ENCODE results near the gene NRCAM. TPM values are rescaled to one million over a fixed set of nuclear protein-coding genes. Genes with fewer than 3 reads are reported as not detected.
"Not testable (repeated sequence)": the region's sequence is repeated elsewhere in the genome, so short reads cannot be mapped to it uniquely, and the experiment has no call there.

Gene NRCAM
- total and polyA plus RNA-seq, 2 donors (not counting 1 experiment from before 2014, with no cell fraction given) = 0.75 to 4.6 TPM

- Histone ChIP-seq H3K4me2 (replicated peaks; ENCODE audit: low read depth, low read length, poor library complexity, severe bottlenecking) (no peak overlapping the region), H3K9ac (ENCODE audit: low read length) (no peak overlapping the region), H3K27me3 (replicated peaks in 1 of 4; ENCODE audit: control extremely low read depth in 1 of 4, control insufficient read depth in 3 of 4, insufficient read depth in 4 of 4, low read length in 3 of 4) (peaks cover 0 to 4% (median 0%) of the 10 kb centered on the region in 4 experiments), H2AFZ (ENCODE audit: insufficient read depth, low read depth, low read length, poor library complexity, severe bottlenecking) (no peak overlapping the region), H3K4me3 (ENCODE audit: control extremely low read depth in 1 of 5, extremely low read depth in 1 of 5, insufficient read depth in 1 of 5, low read depth in 2 of 5, low read length in 4 of 5) (no peak overlapping the region), H3K9me3 (ENCODE audit: control extremely low read depth in 1 of 3, control insufficient read depth in 2 of 3, insufficient read depth in 1 of 3, low read length in 2 of 3) (no peaks in the 10 kb centered on the region), H4K20me1 (ENCODE audit: control insufficient read depth, insufficient read depth, low read length, poor library complexity, severe bottlenecking) (no peaks in the 10 kb centered on the region), H3K27ac (ENCODE audit: low read length in 2 of 2) (no peak overlapping the region), H3K4me1 (ENCODE audit: control insufficient read depth in 2 of 2, insufficient read depth in 2 of 2, low read length in 2 of 2) (no peaks in the 10 kb centered on the region), H3K79me2 (ENCODE audit: control insufficient read depth, insufficient read depth, low read length) (no peaks in the 10 kb centered on the region), H3K36me3 (replicated peaks in 1 of 2; ENCODE audit: control extremely low read depth in 1 of 2, control insufficient read depth in 1 of 2, extremely low read depth in 1 of 2, insufficient read depth in 2 of 2, low read length in 1 of 2) (no peaks in the 10 kb centered on the region)
- CTCF ChIA-PET = no interaction called here
- DNase-seq (no peak), ATAC-seq (ENCODE audit: low read depth) (no peak)
- intact Hi-C loops (cut with micrococcal nuclease) = no loop called here
- Mint-ChIP-seq H3K27ac (no peak overlapping the region), H3K4me3 (no peak overlapping the region), H3K4me1 (peaks cover 10% of the 10 kb centered on the region), H3K27me3 (peaks cover 8% of the 10 kb centered on the region), H3K9me3 (ENCODE audit: insufficient read depth) (peaks cover 8% of the 10 kb centered on the region)
- POLR2A ChIA-PET = no interaction called here
- TF ChIP-seq CTCF (IDR thresholded peaks at IDR 0.05) (no peak), EZH2 (IDR thresholded peaks at IDR 0.05; ENCODE audit: borderline replicate concordance, insufficient read depth, low read depth, low read length, poor library complexity, severe bottlenecking) (no peak)
- WGBS (ENCODE audit: insufficient coverage) = 100% methylated on average over 1 of the region's 5 CpGs
These were observed 177.5 kb downstream of the NRCAM start for GRCh38 chr7:108278776-108279175.

GRCh38 chr7:108278281-108278680, 178.0 kb downstream of the NRCAM start:
- H3K79me2 ChIP-seq (ENCODE audit: control insufficient read depth, insufficient read depth, low read length) = no peaks in the 10 kb centered on the region
- Mint-ChIP-seq H3K9me3 (ENCODE audit: insufficient read depth) (peaks cover 8% of the 10 kb centered on the region), H3K27me3 (peaks cover 8% of the 10 kb centered on the region), H3K4me3 (no peak overlapping the region), H3K27ac (no peak overlapping the region), H3K4me1 (peaks cover 10% of the 10 kb centered on the region)
- no peak overlapping the region for H3K27ac ChIP-seq (ENCODE audit: low read length in 2 of 2)
- H3K36me3 ChIP-seq (replicated peaks in 1 of 2; ENCODE audit: control extremely low read depth in 1 of 2, control insufficient read depth in 1 of 2, extremely low read depth in 1 of 2, insufficient read depth in 2 of 2, low read length in 1 of 2) = no peaks in the 10 kb centered on the region
- H3K9ac ChIP-seq (ENCODE audit: low read length) = no peak overlapping the region
- H3K27me3 ChIP-seq (replicated peaks in 1 of 4; ENCODE audit: control extremely low read depth in 1 of 4, control insufficient read depth in 3 of 4, insufficient read depth in 4 of 4, low read length in 3 of 4) = peaks cover 0 to 4% (median 0%) of the 10 kb centered on the region in 4 experiments
- intact Hi-C loops (cut with micrococcal nuclease) = no loop called here
- no peak overlapping the region for H3K4me3 ChIP-seq (ENCODE audit: control extremely low read depth in 1 of 5, extremely low read depth in 1 of 5, insufficient read depth in 1 of 5, low read depth in 2 of 5, low read length in 4 of 5)
- no peaks in the 10 kb centered on the region for H4K20me1 ChIP-seq (ENCODE audit: control insufficient read depth, insufficient read depth, low read length, poor library complexity, severe bottlenecking)
- no peak overlapping the region for H2AFZ ChIP-seq (ENCODE audit: insufficient read depth, low read depth, low read length, poor library complexity, severe bottlenecking)
- ChIA-PET CTCF (no interaction called here), POLR2A (no interaction called here)
- H3K9me3 ChIP-seq (ENCODE audit: control extremely low read depth in 1 of 3, control insufficient read depth in 2 of 3, insufficient read depth in 1 of 3, low read length in 2 of 3) = no peaks in the 10 kb centered on the region
- no peak for ATAC-seq (ENCODE audit: low read depth)
- H3K4me2 ChIP-seq (replicated peaks; ENCODE audit: low read depth, low read length, poor library complexity, severe bottlenecking) = no peak overlapping the region
- no peak for TF ChIP-seq CTCF (IDR thresholded peaks at IDR 0.05)
- TF ChIP-seq EZH2 (IDR thresholded peaks at IDR 0.05; ENCODE audit: borderline replicate concordance, insufficient read depth, low read depth, low read length, poor library complexity, severe bottlenecking) = no peak
- DNase-seq = no peak
- WGBS (ENCODE audit: insufficient coverage) = 87% methylated on average over 10 of the region's 10 CpGs
- H3K4me1 ChIP-seq (ENCODE audit: control insufficient read depth in 2 of 2, insufficient read depth in 2 of 2, low read length in 2 of 2) = no peaks in the 10 kb centered on the region

GRCh38 chr7:108274447-108274846, 181.8 kb downstream of the NRCAM start:
- 20% methylated on average over 1 of the region's 5 CpGs for WGBS (ENCODE audit: insufficient coverage)
- CTCF ChIA-PET; H3K4me1 ChIP-seq (ENCODE audit: control insufficient read depth in 2 of 2, insufficient read depth in 2 of 2, low read length in 2 of 2); H3K4me3 ChIP-seq (ENCODE audit: control extremely low read depth in 1 of 5, extremely low read depth in 1 of 5, insufficient read depth in 1 of 5, low read depth in 2 of 5, low read length in 4 of 5); H3K9me3 ChIP-seq (ENCODE audit: control extremely low read depth in 1 of 3, control insufficient read depth in 2 of 3, insufficient read depth in 1 of 3, low read length in 2 of 3); H3K36me3 ChIP-seq (replicated peaks in 1 of 2; ENCODE audit: control extremely low read depth in 1 of 2, control insufficient read depth in 1 of 2, extremely low read depth in 1 of 2, insufficient read depth in 2 of 2, low read length in 1 of 2); ATAC-seq (ENCODE audit: low read depth); DNase-seq; H4K20me1 ChIP-seq (ENCODE audit: control insufficient read depth, insufficient read depth, low read length, poor library complexity, severe bottlenecking); H3K9me3 Mint-ChIP-seq (ENCODE audit: insufficient read depth); H2AFZ ChIP-seq (ENCODE audit: insufficient read depth, low read depth, low read length, poor library complexity, severe bottlenecking); H3K27ac ChIP-seq (ENCODE audit: low read length in 2 of 2); intact Hi-C loops (cut with micrococcal nuclease); POLR2A ChIA-PET; H3K9ac ChIP-seq (ENCODE audit: low read length); H3K4me2 ChIP-seq (replicated peaks; ENCODE audit: low read depth, low read length, poor library complexity, severe bottlenecking); H3K79me2 ChIP-seq (ENCODE audit: control insufficient read depth, insufficient read depth, low read length); H3K4me3 Mint-ChIP-seq; H3K27me3 Mint-ChIP-seq; H3K27me3 ChIP-seq (replicated peaks in 1 of 4; ENCODE audit: control extremely low read depth in 1 of 4, control insufficient read depth in 3 of 4, insufficient read depth in 4 of 4, low read length in 3 of 4): not testable (repeated sequence)
- Mint-ChIP-seq H3K27ac (peak overlapping the region; percentile 12), H3K4me1 (peaks cover 17% of the 10 kb centered on the region)

Data from B cell (primary cell).